ENCODE results near the gene SH3RF3. TPM values are rescaled to one million over a fixed set of nuclear protein-coding genes. Genes with fewer than 3 reads are reported as not detected.

SH3RF3 gene
- total and polyA plus RNA-seq, 2 of the 13 experiments (the other 11 are each of a cell fraction or from before 2014, with no cell fraction given): 0.04 TPM; not detected in 1

DNA sequence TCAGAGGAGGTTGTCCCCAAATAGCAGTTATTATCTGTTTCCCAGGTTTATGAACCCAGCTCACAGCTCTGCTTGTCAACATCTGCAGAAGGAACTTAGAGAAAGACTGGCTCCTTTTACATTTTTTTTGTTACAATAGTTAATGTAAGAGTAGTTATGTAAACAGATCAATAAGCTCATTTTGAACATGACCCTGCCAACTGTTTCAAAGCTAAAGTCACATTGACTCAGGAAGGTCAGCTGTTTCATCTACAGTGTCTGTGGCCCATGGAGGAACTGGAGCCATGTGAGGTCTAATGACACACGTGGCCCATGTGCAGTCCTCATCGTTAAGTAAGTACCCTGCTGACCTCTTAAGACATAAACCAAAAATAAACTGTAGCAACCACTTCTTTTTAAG lies 97.1 kb downstream of the SH3RF3 start (continued):
- TF ChIP-seq, protein P1, sequence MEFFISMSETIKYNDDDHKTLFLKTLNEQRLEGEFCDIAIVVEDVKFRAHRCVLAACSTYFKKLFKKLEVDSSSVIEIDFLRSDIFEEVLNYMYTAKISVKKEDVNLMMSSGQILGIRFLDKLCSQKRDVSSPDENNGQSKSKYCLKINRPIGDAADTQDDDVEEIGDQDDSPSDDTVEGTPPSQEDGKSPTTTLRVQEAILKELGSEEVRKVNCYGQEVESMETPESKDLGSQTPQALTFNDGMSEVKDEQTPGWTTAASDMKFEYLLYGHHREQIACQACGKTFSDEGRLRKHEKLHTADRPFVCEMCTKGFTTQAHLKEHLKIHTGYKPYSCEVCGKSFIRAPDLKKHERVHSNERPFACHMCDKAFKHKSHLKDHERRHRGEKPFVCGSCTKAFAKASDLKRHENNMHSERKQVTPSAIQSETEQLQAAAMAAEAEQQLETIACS (CRISPR knock-in tag; IDR thresholded peaks at IDR 0.05): no peak
- TF ChIP-seq ZNF441 (CRISPR knock-in tag; IDR thresholded peaks at IDR 0.05; ENCODE audit: borderline replicate concordance) (no peak), ZNF670 (CRISPR knock-in tag; IDR thresholded peaks at IDR 0.05; ENCODE audit: borderline replicate concordance) (peak; percentile 36; the same call in 1 of the 2 replicates), RBM22 (optimal IDR thresholded peaks at IDR 0.05; ENCODE audit: low read length) (no peak), NR2F6 (IDR thresholded peaks at IDR 0.05) (peak; percentile 82), NR2F6 (CRISPR knock-in tag; IDR thresholded peaks at IDR 0.05) (peak; percentile 78), ZNF562 (CRISPR knock-in tag; IDR thresholded peaks at IDR 0.05; ENCODE audit: borderline replicate concordance) (no peak), FOXO1 (CRISPR knock-in tag; IDR thresholded peaks at IDR 0.05) (peak; percentile 28; the same call in 1 of the 2 replicates), MED1 (CRISPR knock-in tag; IDR thresholded peaks at IDR 0.05) (no peak), ZNF331 (CRISPR knock-in tag; IDR thresholded peaks at IDR 0.05) (peak; percentile 40; the same call in 1 of the 2 replicates), MXI1 (IDR thresholded peaks at IDR 0.05; ENCODE audit: borderline replicate concordance, low read depth, low read length) (peak; percentile 40; the same call in 1 of the 3 replicates), SP5 (CRISPR knock-in tag; IDR thresholded peaks at IDR 0.05; ENCODE audit: borderline replicate concordance, low read depth) (no peak), ARNT2 (CRISPR knock-in tag; IDR thresholded peaks at IDR 0.05; ENCODE audit: low read depth) (no peak)
- TF ChIP-seq, protein P2, sequence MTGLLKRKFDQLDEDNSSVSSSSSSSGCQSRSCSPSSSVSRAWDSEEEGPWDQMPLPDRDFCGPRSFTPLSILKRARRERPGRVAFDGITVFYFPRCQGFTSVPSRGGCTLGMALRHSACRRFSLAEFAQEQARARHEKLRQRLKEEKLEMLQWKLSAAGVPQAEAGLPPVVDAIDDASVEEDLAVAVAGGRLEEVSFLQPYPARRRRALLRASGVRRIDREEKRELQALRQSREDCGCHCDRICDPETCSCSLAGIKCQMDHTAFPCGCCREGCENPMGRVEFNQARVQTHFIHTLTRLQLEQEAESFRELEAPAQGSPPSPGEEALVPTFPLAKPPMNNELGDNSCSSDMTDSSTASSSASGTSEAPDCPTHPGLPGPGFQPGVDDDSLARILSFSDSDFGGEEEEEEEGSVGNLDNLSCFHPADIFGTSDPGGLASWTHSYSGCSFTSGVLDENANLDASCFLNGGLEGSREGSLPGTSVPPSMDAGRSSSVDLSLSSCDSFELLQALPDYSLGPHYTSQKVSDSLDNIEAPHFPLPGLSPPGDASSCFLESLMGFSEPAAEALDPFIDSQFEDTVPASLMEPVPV (CRISPR knock-in tag; IDR thresholded peaks at IDR 0.05): no peak
- TF ChIP-seq, protein P3, sequence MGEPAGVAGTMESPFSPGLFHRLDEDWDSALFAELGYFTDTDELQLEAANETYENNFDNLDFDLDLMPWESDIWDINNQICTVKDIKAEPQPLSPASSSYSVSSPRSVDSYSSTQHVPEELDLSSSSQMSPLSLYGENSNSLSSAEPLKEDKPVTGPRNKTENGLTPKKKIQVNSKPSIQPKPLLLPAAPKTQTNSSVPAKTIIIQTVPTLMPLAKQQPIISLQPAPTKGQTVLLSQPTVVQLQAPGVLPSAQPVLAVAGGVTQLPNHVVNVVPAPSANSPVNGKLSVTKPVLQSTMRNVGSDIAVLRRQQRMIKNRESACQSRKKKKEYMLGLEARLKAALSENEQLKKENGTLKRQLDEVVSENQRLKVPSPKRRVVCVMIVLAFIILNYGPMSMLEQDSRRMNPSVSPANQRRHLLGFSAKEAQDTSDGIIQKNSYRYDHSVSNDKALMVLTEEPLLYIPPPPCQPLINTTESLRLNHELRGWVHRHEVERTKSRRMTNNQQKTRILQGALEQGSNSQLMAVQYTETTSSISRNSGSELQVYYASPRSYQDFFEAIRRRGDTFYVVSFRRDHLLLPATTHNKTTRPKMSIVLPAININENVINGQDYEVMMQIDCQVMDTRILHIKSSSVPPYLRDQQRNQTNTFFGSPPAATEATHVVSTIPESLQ (CRISPR knock-in tag; conservative IDR thresholded peaks at IDR 0.05): no peak
- TF ChIP-seq, protein P4, sequence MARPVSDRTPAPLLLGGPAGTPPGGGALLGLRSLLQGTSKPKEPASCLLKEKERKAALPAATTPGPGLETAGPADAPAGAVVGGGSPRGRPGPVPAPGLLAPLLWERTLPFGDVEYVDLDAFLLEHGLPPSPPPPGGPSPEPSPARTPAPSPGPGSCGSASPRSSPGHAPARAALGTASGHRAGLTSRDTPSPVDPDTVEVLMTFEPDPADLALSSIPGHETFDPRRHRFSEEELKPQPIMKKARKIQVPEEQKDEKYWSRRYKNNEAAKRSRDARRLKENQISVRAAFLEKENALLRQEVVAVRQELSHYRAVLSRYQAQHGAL (CRISPR knock-in tag; IDR thresholded peaks at IDR 0.05; ENCODE audit: not compliant biosample characterization): no peak
- TF ChIP-seq, protein P5, sequence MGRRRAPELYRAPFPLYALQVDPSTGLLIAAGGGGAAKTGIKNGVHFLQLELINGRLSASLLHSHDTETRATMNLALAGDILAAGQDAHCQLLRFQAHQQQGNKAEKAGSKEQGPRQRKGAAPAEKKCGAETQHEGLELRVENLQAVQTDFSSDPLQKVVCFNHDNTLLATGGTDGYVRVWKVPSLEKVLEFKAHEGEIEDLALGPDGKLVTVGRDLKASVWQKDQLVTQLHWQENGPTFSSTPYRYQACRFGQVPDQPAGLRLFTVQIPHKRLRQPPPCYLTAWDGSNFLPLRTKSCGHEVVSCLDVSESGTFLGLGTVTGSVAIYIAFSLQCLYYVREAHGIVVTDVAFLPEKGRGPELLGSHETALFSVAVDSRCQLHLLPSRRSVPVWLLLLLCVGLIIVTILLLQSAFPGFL (CRISPR knock-in tag; IDR thresholded peaks at IDR 0.05): no peak
- TF ChIP-seq, protein P6, sequence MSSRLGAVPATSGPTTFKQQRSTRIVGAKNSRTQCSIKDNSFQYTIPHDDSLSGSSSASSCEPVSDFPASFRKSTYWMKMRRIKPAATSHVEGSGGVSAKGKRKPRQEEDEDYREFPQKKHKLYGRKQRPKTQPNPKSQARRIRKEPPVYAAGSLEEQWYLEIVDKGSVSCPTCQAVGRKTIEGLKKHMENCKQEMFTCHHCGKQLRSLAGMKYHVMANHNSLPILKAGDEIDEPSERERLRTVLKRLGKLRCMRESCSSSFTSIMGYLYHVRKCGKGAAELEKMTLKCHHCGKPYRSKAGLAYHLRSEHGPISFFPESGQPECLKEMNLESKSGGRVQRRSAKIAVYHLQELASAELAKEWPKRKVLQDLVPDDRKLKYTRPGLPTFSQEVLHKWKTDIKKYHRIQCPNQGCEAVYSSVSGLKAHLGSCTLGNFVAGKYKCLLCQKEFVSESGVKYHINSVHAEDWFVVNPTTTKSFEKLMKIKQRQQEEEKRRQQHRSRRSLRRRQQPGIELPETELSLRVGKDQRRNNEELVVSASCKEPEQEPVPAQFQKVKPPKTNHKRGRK (CRISPR knock-in tag; IDR thresholded peaks at IDR 0.05): no peak
- TF ChIP-seq, protein P7, sequence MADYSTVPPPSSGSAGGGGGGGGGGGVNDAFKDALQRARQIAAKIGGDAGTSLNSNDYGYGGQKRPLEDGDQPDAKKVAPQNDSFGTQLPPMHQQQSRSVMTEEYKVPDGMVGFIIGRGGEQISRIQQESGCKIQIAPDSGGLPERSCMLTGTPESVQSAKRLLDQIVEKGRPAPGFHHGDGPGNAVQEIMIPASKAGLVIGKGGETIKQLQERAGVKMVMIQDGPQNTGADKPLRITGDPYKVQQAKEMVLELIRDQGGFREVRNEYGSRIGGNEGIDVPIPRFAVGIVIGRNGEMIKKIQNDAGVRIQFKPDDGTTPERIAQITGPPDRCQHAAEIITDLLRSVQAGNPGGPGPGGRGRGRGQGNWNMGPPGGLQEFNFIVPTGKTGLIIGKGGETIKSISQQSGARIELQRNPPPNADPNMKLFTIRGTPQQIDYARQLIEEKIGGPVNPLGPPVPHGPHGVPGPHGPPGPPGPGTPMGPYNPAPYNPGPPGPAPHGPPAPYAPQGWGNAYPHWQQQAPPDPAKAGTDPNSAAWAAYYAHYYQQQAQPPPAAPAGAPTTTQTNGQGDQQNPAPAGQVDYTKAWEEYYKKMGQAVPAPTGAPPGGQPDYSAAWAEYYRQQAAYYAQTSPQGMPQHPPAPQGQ (CRISPR knock-in tag; IDR thresholded peaks at IDR 0.05; ENCODE audit: borderline replicate concordance): no peak
